Endothelial cell of umbilical vein (primary cell): Measurements from ENCODE around the gene BBS5. TPM values are rescaled to one million over a fixed set of nuclear protein-coding genes. Genes with fewer than 3 reads are reported as not detected.

Source experiments
- BruUV-seq: library from RNA; stranded (reverse); fragments of 400-500 nt; replicated peaks from 2 replicates; lab custom pipeline; 2021; lab: Mats Ljungman, UMichigan
- CTCF ChIA-PET: fragments of 300-600, 350-600 bp; sonication (Branson Sonifier 250); formaldehyde crosslinking; loops from one replicate; lab custom pipeline; 2021; ENCODE audit warnings: antibody characterized with exemption, inconsistent platforms; lab: Charles Lee
- POLR2A ChIA-PET: fragments of 300-600, 350-600 bp; sonication (Branson Sonifier 250); formaldehyde crosslinking; loops from one replicate; lab custom pipeline; 2021; ENCODE audit warnings: antibody characterized with exemption, inconsistent platforms; lab: Charles Lee
- DNase-seq: peaks from one replicate; pipeline ENCODE4 v3.0.0-alpha.2; 2011; ENCODE audit warnings: low read depth, low spot score
- FAIRE-seq: peaks from 2 replicates; lab custom pipeline; 2011; peaks lifted over from hg19 to GRCh38; lab: Jason Lieb, UNC
- H2AFZ ChIP-seq: 2 replicates; pipeline ENCODE4 v1.6.0; 2012; ENCODE audit warnings: low read depth, low read length, control low read depth, inconsistent platforms
- H3K27ac ChIP-seq: 2 replicates; pipeline ENCODE4 v1.5.1; 2011; ENCODE audit warnings: low read depth, mild to moderate bottlenecking, control low read depth, low read length, moderate library complexity; ENCODE audit not compliant: insufficient read depth
- H3K27me3 ChIP-seq, 2 experiments: 2 replicates each; pipeline versions ENCODE4 v1.6.0 to v1.6.1; 2011; ENCODE audit warnings: low read length in 2 of 2, mixed read lengths in 1 of 2; ENCODE audit not compliant: control insufficient read depth in 2 of 2, insufficient read depth in 2 of 2
- H3K36me3 ChIP-seq, 2 experiments: 2 replicates in 1 of 2; 3 replicates in 1 of 2; pipeline ENCODE4 v1.5.1; 2011; ENCODE audit warnings: low read length in 2 of 2, mild to moderate bottlenecking in 1 of 2, moderate library complexity in 1 of 2; ENCODE audit not compliant: control insufficient read depth in 2 of 2, insufficient read depth in 2 of 2; ENCODE audit errors: extremely low read depth in 1 of 2
- H3K4me1 ChIP-seq: 3 replicates; pipeline ENCODE4 v1.5.1; 2011; ENCODE audit warnings: mild to moderate bottlenecking, low read length; ENCODE audit not compliant: control insufficient read depth, insufficient read depth; ENCODE audit errors: extremely low read depth
- H3K4me2 ChIP-seq: 2 replicates; pipeline ENCODE4 v1.6.1; 2011; ENCODE audit warnings: low read length, control low read depth, mixed read lengths; ENCODE audit not compliant: insufficient read depth
- H3K4me3 ChIP-seq, 3 experiments: fragments of 200-600 bp in 1 of 3; sonication (generic), shearing (Covaris generic) in 1 of 3; replicated peaks in 1 of 3; 2 replicates each; pipeline ENCODE4 v1.5.1; 2011 to 2016; ENCODE audit warnings: control low read depth in 3 of 3, low read length in 3 of 3, mild to moderate bottlenecking in 2 of 3, inconsistent platforms in 1 of 3, low read depth in 1 of 3, moderate library complexity in 1 of 3; ENCODE audit not compliant: insufficient read depth in 1 of 3
- H3K79me2 ChIP-seq: 2 replicates; pipeline ENCODE4 v1.6.0; 2012; ENCODE audit warnings: low read length, inconsistent platforms; ENCODE audit not compliant: control insufficient read depth, insufficient read depth
- H3K9ac ChIP-seq: replicated peaks from 2 replicates; pipeline ENCODE3; 2011; ENCODE audit warnings: low read length, control low read depth; ENCODE audit not compliant: insufficient read depth; ENCODE audit errors: extremely low read depth
- H3K9me1 ChIP-seq: replicated peaks from 3 replicates; pipeline ENCODE4 v1.6.0; 2011; ENCODE audit warnings: mild to moderate bottlenecking, low read length; ENCODE audit not compliant: control insufficient read depth, insufficient read depth; ENCODE audit errors: extremely low read depth
- H3K9me3 ChIP-seq: replicated peaks from 2 replicates; pipeline ENCODE4 v1.5.1; 2012; ENCODE audit warnings: low read length, inconsistent platforms; ENCODE audit not compliant: control insufficient read depth, insufficient read depth
- H4K20me1 ChIP-seq: replicated peaks from 2 replicates; pipeline ENCODE3; 2011; ENCODE audit warnings: mild to moderate bottlenecking, low read length; ENCODE audit not compliant: control insufficient read depth, insufficient read depth; ENCODE audit errors: extremely low read depth
- EZH2 ChIP-seq: IDR thresholded peaks from 2 replicates; pipeline ENCODE4 v1.6.1; 2012; ENCODE audit warnings: borderline replicate concordance, low read depth, mild to moderate bottlenecking, moderate library complexity, low read length, inconsistent platforms; ENCODE audit not compliant: severe bottlenecking
- FOS ChIP-seq: IDR thresholded peaks from 2 replicates; pipeline ENCODE4 v1.6.1; 2011; ENCODE audit warnings: mild to moderate bottlenecking, low read length, moderate library complexity, borderline replicate concordance; ENCODE audit not compliant: insufficient read depth
- GATA2 ChIP-seq: IDR thresholded peaks from 2 replicates; pipeline ENCODE4 v1.7.0; 2011; ENCODE audit warnings: low read depth, mild to moderate bottlenecking, moderate library complexity, mixed read lengths, low read length; ENCODE audit not compliant: insufficient read length, insufficient read depth
- JUN ChIP-seq: IDR thresholded peaks from 2 replicates; pipeline ENCODE4 v1.6.1; 2011; ENCODE audit warnings: borderline replicate concordance, low read depth; ENCODE audit not compliant: insufficient read length, insufficient read depth
- MAX ChIP-seq: IDR thresholded peaks from 2 replicates; pipeline ENCODE4 v1.6.1; 2011; ENCODE audit not compliant: insufficient read depth, insufficient read length
- MYC ChIP-seq: IDR thresholded peaks from one replicate; pipeline ENCODE4 v1.6.1; 2011; ENCODE audit warnings: mild to moderate bottlenecking, low read depth, low read length
- POLR2A ChIP-seq: IDR thresholded peaks from 2 replicates; pipeline ENCODE4 v1.6.1; 2012; ENCODE audit warnings: low read depth, mild to moderate bottlenecking, control low read depth, low read length
- POLR2AphosphoS5 ChIP-seq: IDR thresholded peaks from 2 replicates; pipeline ENCODE4 v1.6.1; 2012; ENCODE audit warnings: low read depth, mild to moderate bottlenecking, control low read depth, low read length, moderate library complexity; ENCODE audit not compliant: insufficient read depth
- dilution Hi-C: fragments of 300-500 bp; cut with MboI; formaldehyde crosslinking; loops from one replicate; pipeline ENCODE4 v1.15.0; 2019; ENCODE audit warnings: low sequenced_read_pairs; ENCODE audit not compliant: extremely low pct_ligation_motif_present
- intact Hi-C: fragments of 100-400 bp; cut with micrococcal nuclease; formaldehyde crosslinking; loops from one replicate; pipeline ENCODE4 v1.10.0; 2022
- polyA plus RNA-seq, 4 experiments: library from polyadenylated mRNA; depleted of rRNA in 3 of 4; stranded (reverse) in 3 of 4; unstranded in 1 of 4; fragments of >200 nt; gene quantifications; 2 replicates each; pipeline versions ENCODE4 v1.2.1 to v1.2.3, GENCODE V29; 2011 to 2012; ENCODE audit warnings: missing spikeins in 1 of 4
- total RNA-seq: library from RNA; stranded (reverse); gene quantifications from 2 replicates; pipeline ENCODE4 v1.2.3, GENCODE V29; 2021
- TF ChIP-seq, protein P1 (sequence below), 2 donors: IDR thresholded peaks; 1 replicate in 1 of 2; 2 replicates in 1 of 2; pipeline ENCODE4 v1.5.1; 2011; ENCODE audit warnings: low read length in 2 of 2, mild to moderate bottlenecking in 2 of 2, moderate library complexity in 2 of 2, control low read depth in 1 of 2, inconsistent platforms in 1 of 2, low read depth in 1 of 2; ENCODE audit not compliant: insufficient read depth in 1 of 2; ENCODE audit errors: extremely low read depth in 1 of 2

Gene BBS5
- total and polyA plus RNA-seq, 2 donors (not counting 3 experiments of a cell fraction or from before 2014, with no cell fraction given): 2.9 to 5.6 TPM

- POLR2A ChIA-PET: no interaction called here
Measured at GRCh38 chr2:169511818-169512217, 32.5 kb downstream of the BBS5 start.

More at GRCh38 chr2:169511818-169512217, 32.5 kb downstream of the BBS5 start:
- H4K20me1 ChIP-seq: no peaks in the 10 kb centered on the region
- DNase-seq: no peak
- no peaks in the 10 kb centered on the region for H3K9me3 ChIP-seq
- no peak overlapping the region for H3K9ac ChIP-seq
- H3K27me3 ChIP-seq: no peaks in the 10 kb centered on the region
- TF ChIP-seq EZH2: no peak
- TF ChIP-seq MYC: no peak
- TF ChIP-seq JUN: no peak
- no peak for TF ChIP-seq MAX
- no peak for TF ChIP-seq GATA2
- TF ChIP-seq POLR2A: no peak
- TF ChIP-seq POLR2AphosphoS5: no peak
- TF ChIP-seq, protein P1, sequence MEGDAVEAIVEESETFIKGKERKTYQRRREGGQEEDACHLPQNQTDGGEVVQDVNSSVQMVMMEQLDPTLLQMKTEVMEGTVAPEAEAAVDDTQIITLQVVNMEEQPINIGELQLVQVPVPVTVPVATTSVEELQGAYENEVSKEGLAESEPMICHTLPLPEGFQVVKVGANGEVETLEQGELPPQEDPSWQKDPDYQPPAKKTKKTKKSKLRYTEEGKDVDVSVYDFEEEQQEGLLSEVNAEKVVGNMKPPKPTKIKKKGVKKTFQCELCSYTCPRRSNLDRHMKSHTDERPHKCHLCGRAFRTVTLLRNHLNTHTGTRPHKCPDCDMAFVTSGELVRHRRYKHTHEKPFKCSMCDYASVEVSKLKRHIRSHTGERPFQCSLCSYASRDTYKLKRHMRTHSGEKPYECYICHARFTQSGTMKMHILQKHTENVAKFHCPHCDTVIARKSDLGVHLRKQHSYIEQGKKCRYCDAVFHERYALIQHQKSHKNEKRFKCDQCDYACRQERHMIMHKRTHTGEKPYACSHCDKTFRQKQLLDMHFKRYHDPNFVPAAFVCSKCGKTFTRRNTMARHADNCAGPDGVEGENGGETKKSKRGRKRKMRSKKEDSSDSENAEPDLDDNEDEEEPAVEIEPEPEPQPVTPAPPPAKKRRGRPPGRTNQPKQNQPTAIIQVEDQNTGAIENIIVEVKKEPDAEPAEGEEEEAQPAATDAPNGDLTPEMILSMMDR (IDR thresholded peaks at IDR 0.05; ENCODE audit: extremely low read depth in 1 of 2, insufficient read depth in 1 of 2, low read depth in 1 of 2, low read length in 2 of 2): no peak
- TF ChIP-seq FOS: no peak
- no peaks in the 10 kb centered on the region for H3K36me3 ChIP-seq
- H3K9me1 ChIP-seq: no peaks in the 10 kb centered on the region
- H3K27ac ChIP-seq: no peak overlapping the region
- H3K4me3 ChIP-seq: no peak overlapping the region
- H3K4me2 ChIP-seq: no peak overlapping the region
- BruUV-seq: no TSS peak
- CTCF ChIA-PET: no interaction called here
- no peaks in the 10 kb centered on the region for H3K79me2 ChIP-seq
- dilution Hi-C loops: no loop called here
- H3K4me1 ChIP-seq: peaks cover 13% of the 10 kb centered on the region
- H2AFZ ChIP-seq: no peak overlapping the region
- no peak for FAIRE-seq
- intact Hi-C loops: no loop called here
